Activated CD4-positive, alpha-beta T cell treated with anti-CD3 and anti-CD28 coated beads for 1 hour (primary cell): ENCODE results near the gene STARD13.

ENCODE experiments used
- DNase-seq: peaks from one replicate; pipeline ENCODE4 v3.0.0-alpha.2; 2020

Gene STARD13

GRCh38 chr13:33285420-33286124, at the start of gene STARD13:
Gene STARD13, minus strand, starts transcription at chr13:33285755. Its CDS starts 117 bp downstream, at chr13:33285638.
- no peak for DNase-seq

- DNase-seq, result no peak
Measured at GRCh38 chr13:33334831-33335230, 49.3 kb upstream of the STARD13 start.

- no peak for DNase-seq
Measured at GRCh38 chr13:33331962-33332361, 46.4 kb upstream of the STARD13 start.

GRCh38 chr13:33330483-33330882, 44.9 kb upstream of the STARD13 start:
- no peak for DNase-seq

GRCh38 chr13:33328701-33329100, 43.1 kb upstream of the STARD13 start:
- DNase-seq, result no peak

GRCh38 chr13:33326723-33327122, 41.2 kb upstream of the STARD13 start:
- DNase-seq, result no peak

GRCh38 chr13:33326246-33326645, 40.7 kb upstream of the STARD13 start:
- DNase-seq, result no peak

GRCh38 chr13:33323801-33324510, 38.4 kb upstream of the STARD13 start:
- DNase-seq, result no peak

GRCh38 chr13:33322965-33323668, 37.6 kb upstream of the STARD13 start:
- DNase-seq, result no peak

GRCh38 chr13:33322543-33322809, 36.9 kb upstream of the STARD13 start:
- no peak for DNase-seq

- DNase-seq, result no peak
Measured at GRCh38 chr13:33321686-33322542, 36.4 kb upstream of the STARD13 start.

- no peak for DNase-seq
Measured at GRCh38 chr13:33319859-33320258, 34.3 kb upstream of the STARD13 start.

GRCh38 chr13:33318744-33319143, 33.2 kb upstream of the STARD13 start:
- no peak for DNase-seq

GRCh38 chr13:33318037-33318436, 32.5 kb upstream of the STARD13 start:
- DNase-seq, result no peak

GRCh38 chr13:33316890-33317289, 31.3 kb upstream of the STARD13 start:
- DNase-seq, result no peak

GRCh38 chr13:33313504-33313903, 27.9 kb upstream of the STARD13 start:
- no peak for DNase-seq

- no peak for DNase-seq
Measured at GRCh38 chr13:33312861-33313212, 27.3 kb upstream of the STARD13 start.

GRCh38 chr13:33312150-33312860, 26.8 kb upstream of the STARD13 start:
- no peak for DNase-seq

GRCh38 chr13:33311040-33311439, 25.5 kb upstream of the STARD13 start:
- no peak for DNase-seq

GRCh38 chr13:33310245-33311038, 24.9 kb upstream of the STARD13 start:
- DNase-seq, result no peak

- no peak for DNase-seq
Measured at GRCh38 chr13:33308863-33309262, 23.3 kb upstream of the STARD13 start.

GRCh38 chr13:33307843-33308242, 22.3 kb upstream of the STARD13 start:
- no peak for DNase-seq
